Measurements from ENCODE around the gene ACER3. TPM values are rescaled to one million over a fixed set of nuclear protein-coding genes. Genes with fewer than 3 reads are reported as not detected.
A peak's percentile ranks its signal among the peaks of the same experiment; 100 is the strongest.

The ACER3 gene
- total RNA-seq, 1 donor from 2014 or later = 11.8 TPM

GRCh38 chr11:76910620-76911414 is 50.1 kb downstream of the ACER3 start:
- DNase-seq (no peak), ATAC-seq (ENCODE audit: low read depth) (no peak)
- H3K4me1 Mint-ChIP-seq = no peaks in the 10 kb centered on the region
- no peak overlapping the region for H3K27ac Mint-ChIP-seq
- H3K9me3 Mint-ChIP-seq = peaks cover 11% of the 10 kb centered on the region
- H3K4me3 Mint-ChIP-seq = no peak overlapping the region
- peaks cover 8% of the 10 kb centered on the region for H3K36me3 Mint-ChIP-seq (ENCODE audit: low read depth)
- intact Hi-C loops (cut with micrococcal nuclease) = no loop called here
- ChIA-PET CTCF (no interaction called here), POLR2A (no interaction called here)
- TF ChIP-seq CTCF (IDR thresholded peaks at IDR 0.05) = no peak
- H3K27me3 Mint-ChIP-seq = no peaks in the 10 kb centered on the region

DNA sequence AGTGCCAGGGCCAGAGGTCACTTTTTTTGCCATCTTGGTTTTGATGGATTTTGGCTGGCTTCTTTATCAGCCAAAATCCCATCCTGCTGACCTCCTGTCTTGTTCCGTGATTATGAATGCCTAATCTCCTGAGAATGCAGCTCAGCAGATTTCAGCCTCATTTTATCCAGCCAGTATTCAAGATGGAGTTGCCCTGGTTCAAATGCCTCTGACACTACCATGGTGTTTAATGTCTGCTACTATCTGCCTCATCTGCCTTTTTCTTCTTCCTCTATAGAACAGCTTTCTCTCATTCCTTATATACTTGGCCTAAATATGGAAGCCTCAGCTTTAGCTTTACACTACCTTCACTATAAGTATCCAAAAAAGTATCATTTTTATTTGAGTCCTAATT is 50.7 kb downstream of the ACER3 start:
- no peak overlapping the region for H3K4me3 Mint-ChIP-seq
- ATAC-seq (ENCODE audit: low read depth) = no peak
- H3K4me1 Mint-ChIP-seq = no peaks in the 10 kb centered on the region
- H3K27ac Mint-ChIP-seq = no peak overlapping the region
- peaks cover 6% of the 10 kb centered on the region for H3K9me3 Mint-ChIP-seq
- DNase-seq = no peak
- CTCF ChIA-PET = interaction anchor here (1.1 to 1.2 kb wide), 2 partner anchors 9 to 10 kb away, joined by 3 to 4 read pairs; no protein-coding TSS in a partner anchor
- H3K27me3 Mint-ChIP-seq = no peaks in the 10 kb centered on the region
- H3K36me3 Mint-ChIP-seq (ENCODE audit: low read depth) = peaks cover 5% of the 10 kb centered on the region
- no peak for TF ChIP-seq CTCF (IDR thresholded peaks at IDR 0.05)
- POLR2A ChIA-PET = interaction anchor here (0.5 kb wide), 1 partner anchor 38 kb away, joined by 5 read pairs; no protein-coding TSS in a partner anchor
- intact Hi-C loops (cut with micrococcal nuclease) = no loop called here

GRCh38 chr11:76916712-76917111 is 56.0 kb downstream of the ACER3 start:
- Mint-ChIP-seq H3K27ac (no peak overlapping the region), H3K4me1 (peaks cover 7% of the 10 kb centered on the region), H3K36me3 (ENCODE audit: low read depth) (no peaks in the 10 kb centered on the region), H3K27me3 (no peaks in the 10 kb centered on the region), H3K4me3 (no peak overlapping the region), H3K9me3 (no peaks in the 10 kb centered on the region)
- ChIA-PET POLR2A (no interaction called here), CTCF (interaction anchor here (1.2 to 4.9 kb wide), 2 partner anchors 10 to 105 kb away, joined by 3 to 34 read pairs; no protein-coding TSS in a partner anchor)
- intact Hi-C loops (cut with micrococcal nuclease) = no loop called here
- no peak for TF ChIP-seq CTCF (IDR thresholded peaks at IDR 0.05)
- DNase-seq (no peak), ATAC-seq (ENCODE audit: low read depth) (no peak)

- intact Hi-C loops (cut with micrococcal nuclease) = loop anchor here (1.0 kb wide), 3 partner anchors 112 to 185 kb away; no protein-coding TSS in a partner anchor
- ATAC-seq (ENCODE audit: low read depth) (no peak), DNase-seq (no peak)
- POLR2A ChIA-PET = no interaction called here
- TF ChIP-seq CTCF (IDR thresholded peaks at IDR 0.05) = peak; percentile 14
- CTCF ChIA-PET = interaction anchor here (0.9 to 4.9 kb wide), 16 partner anchors 12 to 197 kb away, joined by 3 to 65 read pairs (median 7); no protein-coding TSS in a partner anchor
- H3K4me3 Mint-ChIP-seq = no peak overlapping the region
- no peaks in the 10 kb centered on the region for H3K9me3 Mint-ChIP-seq
- H3K27me3 Mint-ChIP-seq = no peaks in the 10 kb centered on the region
- H3K4me1 Mint-ChIP-seq = peaks cover 7% of the 10 kb centered on the region
- H3K36me3 Mint-ChIP-seq (ENCODE audit: low read depth) = no peaks in the 10 kb centered on the region
- no peak overlapping the region for H3K27ac Mint-ChIP-seq
Observed at GRCh38 chr11:76918941-76919386, 58.2 kb downstream of the ACER3 start.

DNA sequence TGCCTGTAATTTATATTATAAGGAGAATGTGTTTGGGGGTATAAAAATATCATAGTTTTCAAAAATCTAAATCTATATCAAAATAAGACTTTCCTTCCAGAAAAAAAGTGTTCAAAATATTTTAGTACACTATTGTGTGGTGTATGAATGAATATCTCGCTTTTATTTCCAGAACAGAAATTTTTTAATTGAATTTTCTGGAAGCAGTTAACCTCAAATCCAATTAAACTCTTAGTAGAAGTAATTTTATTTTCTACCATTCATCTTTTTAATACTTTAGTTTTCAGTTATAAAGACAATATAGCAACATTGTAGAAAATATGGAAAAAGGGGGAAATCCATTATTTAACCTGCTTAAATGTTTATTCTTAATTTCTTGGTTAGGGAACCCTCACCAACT is 58.7 kb downstream of the ACER3 start:
- H3K4me3 Mint-ChIP-seq = no peak overlapping the region

More for the DNA sequence above, 58.7 kb downstream of the ACER3 start:
- ChIA-PET CTCF (interaction anchor here (0.8 to 4.9 kb wide), 17 partner anchors 8 to 431 kb away, joined by 3 to 65 read pairs (median 7); no protein-coding TSS in a partner anchor), POLR2A (interaction anchor here (1.2 kb wide), 1 partner anchor 105 kb away, joined by 3 read pairs; no protein-coding TSS in a partner anchor)
- no peaks in the 10 kb centered on the region for H3K36me3 Mint-ChIP-seq (ENCODE audit: low read depth)
- DNase-seq = no peak
- no peak for TF ChIP-seq CTCF (IDR thresholded peaks at IDR 0.05)
- peaks cover 7% of the 10 kb centered on the region for H3K4me1 Mint-ChIP-seq
- no peaks in the 10 kb centered on the region for H3K9me3 Mint-ChIP-seq
- H3K27me3 Mint-ChIP-seq = no peaks in the 10 kb centered on the region
- intact Hi-C loops (cut with micrococcal nuclease) = loop anchor here (1.0 kb wide), 3 partner anchors 112 to 185 kb away; no protein-coding TSS in a partner anchor
- H3K27ac Mint-ChIP-seq = no peak overlapping the region
- no peak for ATAC-seq (ENCODE audit: low read depth)

Measured in activated B cell treated with CpG ODN at 0.5 μM for 24 hours (primary cell).